Measurements from ENCODE around the gene FBLN2. TPM values are rescaled to one million over a fixed set of nuclear protein-coding genes. Genes with fewer than 3 reads are reported as not detected.

FBLN2 gene
- total RNA-seq, 4 donors from 2014 or later: 85.9 to 187 (median 117) TPM

DNA sequence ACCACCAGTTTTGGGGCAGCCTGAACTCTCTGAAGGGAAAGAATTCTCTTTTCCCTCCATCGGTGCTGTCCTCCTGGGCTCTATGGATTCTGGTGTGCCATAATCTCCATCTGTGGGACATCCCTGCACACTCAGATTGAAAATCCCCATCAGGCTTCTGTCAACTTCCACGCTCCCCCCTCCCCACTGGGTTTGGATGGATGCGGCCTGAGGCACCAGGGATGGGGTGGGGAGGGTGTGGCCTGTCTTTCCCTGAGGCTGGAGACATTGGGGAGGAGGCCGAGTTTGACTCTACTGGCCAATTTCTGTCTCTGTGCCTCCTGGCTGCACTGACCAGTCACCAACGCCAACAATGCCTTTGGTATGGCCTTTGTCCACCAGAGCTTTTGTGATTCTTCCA lies 16.3 kb upstream of the FBLN2 start:
- Histone ChIP-seq H3K36me3 (no peaks in the 10 kb centered on the region), H3K27me3 (peaks cover 34% of the 10 kb centered on the region)
- no peak for TF ChIP-seq EP300 (IDR thresholded peaks at IDR 0.05)
- TF ChIP-seq POLR2AphosphoS5 (IDR thresholded peaks at IDR 0.05): no peak
- no peak for TF ChIP-seq POLR2A (IDR thresholded peaks at IDR 0.05)
- TF ChIP-seq, protein P1, sequence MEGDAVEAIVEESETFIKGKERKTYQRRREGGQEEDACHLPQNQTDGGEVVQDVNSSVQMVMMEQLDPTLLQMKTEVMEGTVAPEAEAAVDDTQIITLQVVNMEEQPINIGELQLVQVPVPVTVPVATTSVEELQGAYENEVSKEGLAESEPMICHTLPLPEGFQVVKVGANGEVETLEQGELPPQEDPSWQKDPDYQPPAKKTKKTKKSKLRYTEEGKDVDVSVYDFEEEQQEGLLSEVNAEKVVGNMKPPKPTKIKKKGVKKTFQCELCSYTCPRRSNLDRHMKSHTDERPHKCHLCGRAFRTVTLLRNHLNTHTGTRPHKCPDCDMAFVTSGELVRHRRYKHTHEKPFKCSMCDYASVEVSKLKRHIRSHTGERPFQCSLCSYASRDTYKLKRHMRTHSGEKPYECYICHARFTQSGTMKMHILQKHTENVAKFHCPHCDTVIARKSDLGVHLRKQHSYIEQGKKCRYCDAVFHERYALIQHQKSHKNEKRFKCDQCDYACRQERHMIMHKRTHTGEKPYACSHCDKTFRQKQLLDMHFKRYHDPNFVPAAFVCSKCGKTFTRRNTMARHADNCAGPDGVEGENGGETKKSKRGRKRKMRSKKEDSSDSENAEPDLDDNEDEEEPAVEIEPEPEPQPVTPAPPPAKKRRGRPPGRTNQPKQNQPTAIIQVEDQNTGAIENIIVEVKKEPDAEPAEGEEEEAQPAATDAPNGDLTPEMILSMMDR (IDR thresholded peaks at IDR 0.05): no peak

DNA sequence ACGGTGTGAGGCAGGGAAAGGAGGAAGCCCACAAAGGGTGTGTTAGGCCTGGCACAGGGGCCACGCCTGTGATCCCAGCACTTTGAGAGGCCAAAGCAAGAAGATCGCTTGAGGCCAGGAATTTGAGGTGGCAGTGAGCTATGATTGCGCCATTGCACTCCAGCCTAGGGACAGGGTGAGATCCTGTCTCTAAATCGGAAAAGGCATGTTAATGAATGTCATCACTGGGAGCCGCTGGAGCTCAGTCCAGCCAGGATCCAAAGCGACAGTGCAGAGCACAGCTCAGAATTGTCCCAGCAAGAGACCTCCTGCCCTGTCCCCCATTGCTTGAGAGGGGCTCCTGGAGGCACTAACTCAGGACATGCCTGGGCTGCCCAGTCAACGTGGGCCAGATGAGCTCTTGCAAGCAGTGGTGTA lies 15.0 kb upstream of the FBLN2 start:
- H3K27ac ChIP-seq: peak overlapping the region in 2 of 4 donors; percentile 31 to 69

More for the DNA sequence above, 16.3 kb upstream of the FBLN2 start:
- H3K27ac ChIP-seq: peak overlapping the region in 3 of 4 donors; percentile 64 to 72 (median 69)
- no peak overlapping the region for H3K4me3 ChIP-seq
- H3K4me1 ChIP-seq: peaks cover 0 to 51% (median 13%) of the 10 kb centered on the region in 3 donors
- no peaks in the 10 kb centered on the region for H3K9me3 ChIP-seq
- WGBS, 2 donors (ENCODE audit: low coverage in 1 of 2): 33 to 51% methylated on average over 1 to 2 of the region's 5 CpGs
- peak; percentile 53 for ATAC-seq

DNA sequence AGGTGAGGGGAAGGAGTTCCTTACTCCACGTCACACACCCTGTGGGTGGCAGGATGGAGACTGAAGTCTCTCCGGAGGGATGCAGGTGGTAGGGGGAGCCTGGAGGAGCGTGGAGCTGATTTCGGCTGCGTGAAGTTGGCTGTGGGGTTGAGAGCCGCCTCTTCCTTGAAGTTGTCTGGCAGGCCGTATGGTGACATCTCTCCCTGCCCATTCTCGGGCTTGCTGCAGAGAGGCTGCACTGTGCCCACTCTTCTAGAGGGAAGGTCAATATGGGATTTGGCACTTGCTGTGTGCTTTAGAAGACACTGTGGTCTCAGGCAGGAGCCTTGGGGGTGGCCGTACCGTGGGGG lies 13.4 kb upstream of the FBLN2 start:
- no peaks in the 10 kb centered on the region for H3K36me3 ChIP-seq
- H3K27me3 ChIP-seq: peaks cover 30% of the 10 kb centered on the region
- no peaks in the 10 kb centered on the region for H3K9me3 ChIP-seq
- peaks cover 0 to 57% (median 9%) of the 10 kb centered on the region in 3 donors for H3K4me1 ChIP-seq
- H3K27ac ChIP-seq: peak overlapping the region in 3 of 4 donors; percentile 27 to 54 (median 37)
- no peak for ATAC-seq
- no peak overlapping the region for H3K4me3 ChIP-seq
- TF ChIP-seq POLR2AphosphoS5 (IDR thresholded peaks at IDR 0.05) (no peak), EP300 (IDR thresholded peaks at IDR 0.05) (no peak), POLR2A (IDR thresholded peaks at IDR 0.05) (no peak)
- TF ChIP-seq, protein P1 (IDR thresholded peaks at IDR 0.05): no peak
- WGBS, 2 donors (ENCODE audit: low coverage in 1 of 2): 67% methylated on average over 2 of the region's 10 CpGs; no CpG with 5 or more reads in 1 of the 2 donors

More for the DNA sequence above, 15.0 kb upstream of the FBLN2 start:
- Histone ChIP-seq H3K4me1 (peaks cover 0 to 44% (median 6%) of the 10 kb centered on the region in 3 donors), H3K27me3 (peaks cover 34% of the 10 kb centered on the region), H3K36me3 (no peaks in the 10 kb centered on the region), H3K9me3 (no peaks in the 10 kb centered on the region), H3K4me3 (no peak overlapping the region)
- 87% methylated on average over 6 of the region's 8 CpGs; no CpG with 5 or more reads in 1 of the 2 donors for WGBS, 2 donors (ENCODE audit: low coverage in 1 of 2)
- no peak for ATAC-seq
- TF ChIP-seq POLR2A (IDR thresholded peaks at IDR 0.05) (no peak), EP300 (IDR thresholded peaks at IDR 0.05) (no peak), POLR2AphosphoS5 (IDR thresholded peaks at IDR 0.05) (no peak)
- TF ChIP-seq, protein P1 (IDR thresholded peaks at IDR 0.05): no peak

DNA sequence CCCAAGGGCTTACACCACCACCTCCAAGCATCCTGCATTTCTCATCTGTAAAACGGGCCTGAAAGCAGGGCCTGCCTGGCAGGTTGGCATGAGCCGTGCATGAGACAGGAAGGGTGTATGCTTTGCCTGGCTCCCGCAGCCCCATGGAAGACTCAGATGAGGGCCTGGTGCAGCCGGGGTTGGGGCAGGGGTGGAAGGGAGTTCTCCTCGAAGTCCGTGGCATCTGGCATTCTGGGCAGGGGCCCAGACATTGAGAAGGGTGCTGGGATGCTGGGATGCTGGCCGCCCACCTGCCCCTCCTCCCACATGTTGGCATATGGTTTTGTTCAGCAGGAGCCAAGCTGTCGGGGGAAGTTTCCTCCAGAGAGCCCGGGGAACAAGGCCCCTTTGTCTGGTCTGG lies 13.0 kb upstream of the FBLN2 start:
- TF ChIP-seq POLR2A (IDR thresholded peaks at IDR 0.05) (no peak), POLR2AphosphoS5 (IDR thresholded peaks at IDR 0.05) (no peak), EP300 (IDR thresholded peaks at IDR 0.05) (no peak)
- TF ChIP-seq, protein P1 (IDR thresholded peaks at IDR 0.05): no peak
- H3K27me3 ChIP-seq: peaks cover 28% of the 10 kb centered on the region
- no peaks in the 10 kb centered on the region for H3K36me3 ChIP-seq
- 48% methylated on average over 2 of the region's 9 CpGs; no CpG with 5 or more reads in 1 of the 2 donors for WGBS, 2 donors (ENCODE audit: low coverage in 1 of 2)
- peak overlapping the region in 3 of 4 donors; percentile 27 to 54 (median 37) for H3K27ac ChIP-seq
- no peaks in the 10 kb centered on the region for H3K9me3 ChIP-seq
- ATAC-seq: no peak
- H3K4me3 ChIP-seq: no peak overlapping the region
- peaks cover 0 to 61% (median 9%) of the 10 kb centered on the region in 3 donors for H3K4me1 ChIP-seq

DNA sequence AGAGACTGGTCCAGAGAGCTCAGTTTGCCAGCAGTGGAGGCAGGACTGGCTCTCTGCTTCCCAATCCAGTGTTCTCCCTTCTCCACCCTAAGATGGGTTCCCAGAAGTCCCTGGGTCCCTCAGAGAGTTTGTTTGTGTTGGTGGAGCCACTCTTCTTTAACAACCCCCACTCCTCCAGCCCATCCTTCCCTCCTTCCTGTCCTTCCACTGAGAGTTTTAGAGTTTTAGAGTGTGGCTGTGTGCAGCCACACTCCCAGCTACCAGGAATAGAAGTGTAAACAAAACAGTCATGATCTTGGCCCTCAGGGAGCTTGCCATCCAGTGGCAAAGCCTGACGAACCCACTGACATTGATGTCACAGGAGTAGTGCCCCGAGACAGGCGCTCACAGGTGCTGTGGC lies 12.5 kb upstream of the FBLN2 start:
- no peaks in the 10 kb centered on the region for H3K36me3 ChIP-seq
- ATAC-seq: no peak
- TF ChIP-seq POLR2A (IDR thresholded peaks at IDR 0.05): no peak
- no peak for TF ChIP-seq EP300 (IDR thresholded peaks at IDR 0.05)
- no peak for TF ChIP-seq POLR2AphosphoS5 (IDR thresholded peaks at IDR 0.05)
- TF ChIP-seq, protein P1 (IDR thresholded peaks at IDR 0.05): no peak
- peak overlapping the region in 3 of 4 donors; percentile 27 to 54 (median 37) for H3K27ac ChIP-seq
- no peaks in the 10 kb centered on the region for H3K9me3 ChIP-seq
- no peak overlapping the region for H3K4me3 ChIP-seq
- peaks cover 28% of the 10 kb centered on the region for H3K27me3 ChIP-seq
- H3K4me1 ChIP-seq: peaks cover 0 to 66% (median 9%) of the 10 kb centered on the region in 3 donors
- WGBS, 2 donors (ENCODE audit: low coverage in 1 of 2): no CpG with 5 or more reads among the region's 3 CpGs

Measured in gastroesophageal sphincter (tissue), 4 donors.